Endothelial cell of umbilical vein (primary cell): ENCODE measurements around the gene TXNDC2. TPM values are rescaled to one million over a fixed set of nuclear protein-coding genes. Genes with fewer than 3 reads are reported as not detected.

Source experiments
- BruUV-seq: library from RNA; stranded (reverse); fragments of 400-500 nt; replicated peaks from 2 replicates; lab custom pipeline; 2021; lab: Mats Ljungman, UMichigan
- CTCF ChIA-PET: fragments of 300-600, 350-600 bp; sonication (Branson Sonifier 250); formaldehyde crosslinking; loops from one replicate; lab custom pipeline; 2021; ENCODE audit warnings: antibody characterized with exemption, inconsistent platforms; lab: Charles Lee
- POLR2A ChIA-PET: fragments of 300-600, 350-600 bp; sonication (Branson Sonifier 250); formaldehyde crosslinking; loops from one replicate; lab custom pipeline; 2021; ENCODE audit warnings: antibody characterized with exemption, inconsistent platforms; lab: Charles Lee
- DNase-seq: peaks from one replicate; pipeline ENCODE4 v3.0.0-alpha.2; 2011; ENCODE audit warnings: low read depth, low spot score
- FAIRE-seq: peaks from 2 replicates; lab custom pipeline; 2011; peaks lifted over from hg19 to GRCh38; lab: Jason Lieb, UNC
- H2AFZ ChIP-seq: 2 replicates; pipeline ENCODE4 v1.6.0; 2012; ENCODE audit warnings: low read depth, low read length, control low read depth, inconsistent platforms
- H3K27ac ChIP-seq: 2 replicates; pipeline ENCODE4 v1.5.1; 2011; ENCODE audit warnings: low read depth, mild to moderate bottlenecking, control low read depth, low read length, moderate library complexity; ENCODE audit not compliant: insufficient read depth
- H3K27me3 ChIP-seq, 2 experiments: 2 replicates each; pipeline versions ENCODE4 v1.6.0 to v1.6.1; 2011; ENCODE audit warnings: low read length in 2 of 2, mixed read lengths in 1 of 2; ENCODE audit not compliant: control insufficient read depth in 2 of 2, insufficient read depth in 2 of 2
- H3K36me3 ChIP-seq, 2 experiments: 2 replicates in 1 of 2; 3 replicates in 1 of 2; pipeline ENCODE4 v1.5.1; 2011; ENCODE audit warnings: low read length in 2 of 2, mild to moderate bottlenecking in 1 of 2, moderate library complexity in 1 of 2; ENCODE audit not compliant: control insufficient read depth in 2 of 2, insufficient read depth in 2 of 2; ENCODE audit errors: extremely low read depth in 1 of 2
- H3K4me1 ChIP-seq: 3 replicates; pipeline ENCODE4 v1.5.1; 2011; ENCODE audit warnings: mild to moderate bottlenecking, low read length; ENCODE audit not compliant: control insufficient read depth, insufficient read depth; ENCODE audit errors: extremely low read depth
- H3K4me2 ChIP-seq: 2 replicates; pipeline ENCODE4 v1.6.1; 2011; ENCODE audit warnings: low read length, control low read depth, mixed read lengths; ENCODE audit not compliant: insufficient read depth
- H3K4me3 ChIP-seq, 3 experiments: fragments of 200-600 bp in 1 of 3; sonication (generic), shearing (Covaris generic) in 1 of 3; replicated peaks in 1 of 3; 2 replicates each; pipeline ENCODE4 v1.5.1; 2011 to 2016; ENCODE audit warnings: control low read depth in 3 of 3, low read length in 3 of 3, mild to moderate bottlenecking in 2 of 3, inconsistent platforms in 1 of 3, low read depth in 1 of 3, moderate library complexity in 1 of 3; ENCODE audit not compliant: insufficient read depth in 1 of 3
- H3K79me2 ChIP-seq: 2 replicates; pipeline ENCODE4 v1.6.0; 2012; ENCODE audit warnings: low read length, inconsistent platforms; ENCODE audit not compliant: control insufficient read depth, insufficient read depth
- H3K9ac ChIP-seq: replicated peaks from 2 replicates; pipeline ENCODE3; 2011; ENCODE audit warnings: low read length, control low read depth; ENCODE audit not compliant: insufficient read depth; ENCODE audit errors: extremely low read depth
- H3K9me1 ChIP-seq: replicated peaks from 3 replicates; pipeline ENCODE4 v1.6.0; 2011; ENCODE audit warnings: mild to moderate bottlenecking, low read length; ENCODE audit not compliant: control insufficient read depth, insufficient read depth; ENCODE audit errors: extremely low read depth
- H3K9me3 ChIP-seq: replicated peaks from 2 replicates; pipeline ENCODE4 v1.5.1; 2012; ENCODE audit warnings: low read length, inconsistent platforms; ENCODE audit not compliant: control insufficient read depth, insufficient read depth
- H4K20me1 ChIP-seq: replicated peaks from 2 replicates; pipeline ENCODE3; 2011; ENCODE audit warnings: mild to moderate bottlenecking, low read length; ENCODE audit not compliant: control insufficient read depth, insufficient read depth; ENCODE audit errors: extremely low read depth
- EZH2 ChIP-seq: IDR thresholded peaks from 2 replicates; pipeline ENCODE4 v1.6.1; 2012; ENCODE audit warnings: borderline replicate concordance, low read depth, mild to moderate bottlenecking, moderate library complexity, low read length, inconsistent platforms; ENCODE audit not compliant: severe bottlenecking
- FOS ChIP-seq: IDR thresholded peaks from 2 replicates; pipeline ENCODE4 v1.6.1; 2011; ENCODE audit warnings: mild to moderate bottlenecking, low read length, moderate library complexity, borderline replicate concordance; ENCODE audit not compliant: insufficient read depth
- GATA2 ChIP-seq: IDR thresholded peaks from 2 replicates; pipeline ENCODE4 v1.7.0; 2011; ENCODE audit warnings: low read depth, mild to moderate bottlenecking, moderate library complexity, mixed read lengths, low read length; ENCODE audit not compliant: insufficient read length, insufficient read depth
- MYC ChIP-seq: IDR thresholded peaks from one replicate; pipeline ENCODE4 v1.6.1; 2011; ENCODE audit warnings: mild to moderate bottlenecking, low read depth, low read length
- POLR2AphosphoS5 ChIP-seq: IDR thresholded peaks from 2 replicates; pipeline ENCODE4 v1.6.1; 2012; ENCODE audit warnings: low read depth, mild to moderate bottlenecking, control low read depth, low read length, moderate library complexity; ENCODE audit not compliant: insufficient read depth
- dilution Hi-C: fragments of 300-500 bp; cut with MboI; formaldehyde crosslinking; loops from one replicate; pipeline ENCODE4 v1.15.0; 2019; ENCODE audit warnings: low sequenced_read_pairs; ENCODE audit not compliant: extremely low pct_ligation_motif_present
- intact Hi-C: fragments of 100-400 bp; cut with micrococcal nuclease; formaldehyde crosslinking; loops from one replicate; pipeline ENCODE4 v1.10.0; 2022
- polyA plus RNA-seq, 4 experiments: library from polyadenylated mRNA; depleted of rRNA in 3 of 4; stranded (reverse) in 3 of 4; unstranded in 1 of 4; fragments of >200 nt; gene quantifications; 2 replicates each; pipeline versions ENCODE4 v1.2.1 to v1.2.3, GENCODE V29; 2011 to 2012; ENCODE audit warnings: missing spikeins in 1 of 4
- total RNA-seq: library from RNA; stranded (reverse); gene quantifications from 2 replicates; pipeline ENCODE4 v1.2.3, GENCODE V29; 2021
- TF ChIP-seq, protein P1 (sequence below): IDR thresholded peaks from 2 replicates; pipeline ENCODE4 v1.6.1; 2011; ENCODE audit not compliant: insufficient read depth, insufficient read length

Gene TXNDC2
- total and polyA plus RNA-seq, 2 donors (not counting 3 experiments of a cell fraction or from before 2014, with no cell fraction given) = 0.12 TPM; not detected in 1

GRCh38 chr18:9839211-9839610 lies 46.6 kb upstream of the TXNDC2 start:
- no peak overlapping the region for H2AFZ ChIP-seq
- POLR2A ChIA-PET = no interaction called here
- TF ChIP-seq POLR2AphosphoS5 = no peak
- no peak for TF ChIP-seq EZH2
- TF ChIP-seq FOS = no peak
- TF ChIP-seq, protein P1, sequence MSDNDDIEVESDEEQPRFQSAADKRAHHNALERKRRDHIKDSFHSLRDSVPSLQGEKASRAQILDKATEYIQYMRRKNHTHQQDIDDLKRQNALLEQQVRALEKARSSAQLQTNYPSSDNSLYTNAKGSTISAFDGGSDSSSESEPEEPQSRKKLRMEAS = no peak
- no peak for TF ChIP-seq MYC
- no peak overlapping the region for H3K4me3 ChIP-seq
- no peak overlapping the region for H3K9ac ChIP-seq
- no peaks in the 10 kb centered on the region for H3K27me3 ChIP-seq
- no peaks in the 10 kb centered on the region for H3K9me3 ChIP-seq
- H4K20me1 ChIP-seq = no peaks in the 10 kb centered on the region
- CTCF ChIA-PET = interaction anchor here (1.1 to 1.4 kb wide), 2 partner anchors 8 to 11 kb away, joined by 3 to 4 read pairs; no protein-coding TSS in a partner anchor
- no peak overlapping the region for H3K4me2 ChIP-seq
- no peak overlapping the region for H3K27ac ChIP-seq
- H3K79me2 ChIP-seq = no peaks in the 10 kb centered on the region
- H3K9me1 ChIP-seq = no peaks in the 10 kb centered on the region
- no peak for FAIRE-seq
- H3K36me3 ChIP-seq = no peaks in the 10 kb centered on the region
- intact Hi-C loops (no loop called here), dilution Hi-C loops (no loop called here)
- no peaks in the 10 kb centered on the region for H3K4me1 ChIP-seq
- BruUV-seq = no TSS peak
- no peak for DNase-seq

- no peak for TF ChIP-seq GATA2
- POLR2A ChIA-PET = no interaction called here
- CTCF ChIA-PET = no interaction called here
- Histone ChIP-seq H3K4me2 (no peak overlapping the region), H2AFZ (no peak overlapping the region), H3K27ac (no peak overlapping the region), H3K27me3 (no peaks in the 10 kb centered on the region), H3K9me3 (no peaks in the 10 kb centered on the region), H3K36me3 (no peaks in the 10 kb centered on the region), H3K79me2 (no peaks in the 10 kb centered on the region), H4K20me1 (no peaks in the 10 kb centered on the region), H3K9me1 (no peaks in the 10 kb centered on the region), H3K4me3 (no peak overlapping the region), H3K9ac (no peak overlapping the region), H3K4me1 (no peaks in the 10 kb centered on the region)
- no TSS peak for BruUV-seq
- FAIRE-seq (no peak), DNase-seq (no peak)
- intact Hi-C loops (no loop called here), dilution Hi-C loops (no loop called here)
Observed at GRCh38 chr18:9839853-9840252, 45.9 kb upstream of the TXNDC2 start.
